HG03196 (cell line): Measurements from ENCODE around the gene ARID1B.

Experiments
- ATAC-seq: cut with Tn5 transposase; IDR thresholded peaks from one replicate; pipeline ENCODE4 v1.9.1; 2021; ENCODE audit not compliant: unreplicated experiment

ARID1B gene

DNA sequence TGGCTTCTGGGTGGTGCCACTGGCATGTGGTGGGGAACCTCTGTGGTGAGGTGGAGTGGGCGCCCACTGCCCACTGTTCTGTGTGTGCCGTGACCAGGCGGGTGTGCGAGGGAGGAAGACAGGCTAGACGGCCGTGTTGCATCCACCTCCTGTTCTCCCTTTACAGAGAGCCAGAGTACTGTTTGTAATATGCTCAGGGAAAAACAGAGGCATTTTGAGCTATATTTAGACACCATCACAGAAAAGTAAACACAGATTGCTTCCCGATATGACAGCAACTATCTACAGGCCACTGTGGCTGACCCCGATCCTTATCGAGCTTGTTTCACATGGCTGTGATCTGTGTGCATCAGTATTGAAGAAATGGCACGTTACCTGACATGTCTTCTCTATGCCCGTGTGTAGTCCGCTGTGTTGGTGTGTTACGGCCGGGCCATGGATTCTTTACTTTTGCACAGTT lies 45.6 kb downstream of the ARID1B start:
- no peak for ATAC-seq

DNA sequence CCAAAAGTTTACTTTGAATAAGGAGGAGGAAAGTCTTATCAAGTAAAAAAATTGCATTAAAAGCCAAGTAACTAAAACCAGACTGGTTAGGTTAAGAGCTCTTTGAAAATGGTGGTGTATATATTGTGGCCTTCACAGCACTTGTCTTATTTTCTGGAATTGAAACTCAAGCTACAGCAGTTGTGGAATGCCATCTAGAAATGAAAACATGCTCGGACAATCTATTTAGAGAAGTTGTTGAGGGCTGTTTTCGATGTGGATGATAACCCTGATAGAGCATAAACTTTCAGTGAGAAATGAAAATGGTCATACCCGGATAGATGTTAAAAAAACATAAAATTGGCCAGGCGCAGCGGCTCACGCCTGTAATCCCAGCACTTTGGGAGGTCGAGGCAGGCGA lies 47.0 kb downstream of the ARID1B start:
- no peak for ATAC-seq

DNA sequence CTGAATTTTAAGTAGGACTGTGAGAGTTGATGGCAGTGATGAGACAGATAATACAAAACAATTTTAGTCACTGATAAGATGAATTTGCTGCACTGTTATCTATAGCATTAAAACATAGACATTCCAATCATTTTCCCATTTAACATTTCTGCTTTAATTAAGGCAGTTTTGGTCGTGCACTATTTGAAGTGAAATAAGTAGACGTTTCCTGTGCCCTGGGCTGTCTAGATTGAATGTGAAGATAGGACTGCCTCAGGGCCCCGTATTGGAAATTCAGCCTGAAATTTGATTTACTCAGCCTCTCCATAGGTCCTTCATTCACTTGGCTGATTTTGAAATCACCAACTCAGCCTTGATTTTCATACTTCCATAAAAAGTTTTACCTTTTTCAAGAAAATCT lies 48.3 kb downstream of the ARID1B start:
- ATAC-seq: no peak

DNA sequence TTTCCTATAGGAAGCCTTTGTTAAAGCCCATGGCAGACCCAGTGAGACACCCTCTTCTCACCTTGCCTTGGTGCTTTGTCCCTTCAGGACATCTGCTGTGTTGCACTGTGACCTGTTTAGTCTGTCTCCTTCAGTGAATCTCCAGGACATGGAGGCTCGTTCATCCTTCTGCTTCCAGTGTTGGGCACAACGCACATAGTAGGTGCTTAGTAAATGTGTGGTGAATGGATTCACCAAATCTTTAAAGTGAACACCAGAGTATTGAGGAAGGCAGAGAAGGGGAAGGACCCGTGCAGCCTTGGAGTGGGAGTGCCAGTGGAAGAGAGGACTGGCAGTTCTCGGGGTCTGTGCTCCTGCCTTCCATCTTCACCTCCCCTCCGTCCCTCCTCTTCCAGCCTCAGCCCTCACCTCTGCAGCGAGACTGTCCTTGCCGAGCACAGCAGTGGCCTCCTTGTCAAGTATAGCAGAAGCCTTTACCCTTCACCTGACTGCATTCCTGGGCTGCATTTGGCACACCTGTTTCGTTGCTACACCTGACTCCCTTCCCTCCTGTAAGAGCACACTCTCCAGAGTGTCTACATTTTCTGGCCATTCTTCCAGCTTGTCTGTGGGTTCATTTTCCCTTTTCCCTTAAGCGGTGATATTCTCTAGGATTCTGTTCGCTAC lies 49.2 kb downstream of the ARID1B start:
- ATAC-seq: no peak

DNA sequence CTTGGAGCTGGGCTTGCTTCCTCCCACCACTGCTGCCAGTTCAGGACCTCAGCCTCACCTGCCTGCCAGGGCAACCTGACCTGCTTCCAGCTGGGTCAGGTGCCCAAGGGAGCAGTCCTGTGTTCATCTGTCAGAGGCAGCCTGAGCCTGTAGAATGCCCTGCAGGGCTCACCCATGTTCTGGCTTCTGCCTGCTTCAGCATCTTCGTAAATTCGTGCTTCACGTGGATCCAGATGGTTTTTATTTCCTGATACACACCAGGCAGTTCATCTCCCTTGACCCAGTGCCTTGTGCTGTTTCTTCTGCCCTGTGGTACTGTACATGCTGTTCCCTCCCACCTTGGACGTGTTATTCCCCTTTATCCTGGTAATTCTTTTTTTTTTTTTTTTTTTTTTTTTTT lies 50.2 kb downstream of the ARID1B start:
- ATAC-seq: no peak

DNA sequence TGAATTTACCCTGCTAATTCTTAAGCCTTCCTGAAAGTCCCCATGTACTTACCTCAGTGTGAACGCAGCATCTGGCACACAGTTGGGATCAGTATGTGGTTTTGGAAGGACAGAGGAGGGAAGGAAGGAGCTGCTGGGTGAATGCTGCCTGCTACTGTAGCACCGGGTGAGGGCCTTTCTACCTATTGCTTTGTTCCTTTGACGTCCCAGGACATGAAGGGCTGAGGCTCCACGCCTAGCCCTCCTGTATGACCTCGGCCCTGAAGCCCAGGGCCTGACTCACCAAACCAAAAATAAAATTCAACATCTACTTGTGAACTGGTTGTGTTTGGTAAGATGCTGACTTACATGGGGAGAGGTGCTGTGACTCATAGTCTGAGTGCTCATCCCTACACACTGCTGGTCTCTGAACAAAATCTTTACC lies 51.1 kb downstream of the ARID1B start:
- ATAC-seq: peak; percentile 42

DNA sequence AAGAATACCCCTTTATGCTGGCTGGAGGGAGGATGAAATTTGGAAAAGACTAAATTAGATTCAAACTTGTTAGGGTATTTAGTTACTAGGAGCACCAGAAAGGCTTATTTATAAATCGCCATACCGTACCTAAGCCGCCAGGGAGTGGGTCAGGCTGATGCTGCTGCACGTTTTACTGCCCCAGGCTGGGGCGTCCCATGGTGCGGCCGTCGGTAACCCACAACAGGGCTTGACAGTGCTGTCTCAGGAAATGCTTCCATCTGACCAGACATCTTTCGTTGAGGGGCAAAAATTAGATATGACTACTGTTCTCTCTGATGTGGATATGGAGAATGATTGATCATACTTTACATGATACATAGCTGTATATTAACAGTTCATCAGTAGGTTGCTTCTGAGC lies 52.9 kb downstream of the ARID1B start:
- no peak for ATAC-seq

DNA sequence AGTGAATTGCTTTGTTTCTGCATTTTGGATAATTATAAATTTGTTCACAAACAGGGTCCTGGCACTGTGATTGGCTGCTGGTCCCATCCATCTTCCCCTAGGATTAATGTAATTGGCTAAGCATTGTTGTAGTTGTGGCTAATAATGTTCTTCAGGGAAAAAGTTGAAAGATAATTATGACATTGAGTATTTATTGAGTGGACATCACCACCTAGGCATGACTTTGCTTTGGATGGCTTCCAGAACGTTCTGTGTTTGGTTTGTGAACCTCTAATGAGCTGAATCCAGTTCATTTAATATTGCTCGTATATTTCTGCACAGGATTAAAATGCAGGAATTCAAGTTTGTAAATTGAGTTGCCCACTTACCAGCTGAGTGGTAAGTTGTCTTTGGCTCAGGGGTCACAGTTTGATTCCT lies 55.1 kb downstream of the ARID1B start:
- no peak for ATAC-seq

DNA sequence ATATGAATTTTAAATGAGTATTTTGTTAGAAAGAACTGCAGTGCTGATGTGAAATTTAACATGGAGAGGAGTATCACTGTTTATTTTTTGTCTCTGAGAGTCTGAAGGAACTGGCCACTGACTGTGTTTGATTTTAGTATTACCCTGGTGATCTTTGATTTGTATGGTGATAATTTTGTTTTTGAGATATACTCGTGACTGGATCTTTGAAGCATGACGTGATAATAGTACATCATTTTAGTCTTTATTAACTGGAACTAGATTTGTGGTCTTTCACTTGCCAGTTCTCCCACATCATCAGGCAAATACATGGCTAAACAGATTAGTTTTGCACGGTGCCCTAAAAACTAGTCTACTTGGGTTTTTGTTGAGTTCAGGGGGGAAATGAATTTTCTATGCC lies 55.5 kb downstream of the ARID1B start:
- ATAC-seq: no peak

DNA sequence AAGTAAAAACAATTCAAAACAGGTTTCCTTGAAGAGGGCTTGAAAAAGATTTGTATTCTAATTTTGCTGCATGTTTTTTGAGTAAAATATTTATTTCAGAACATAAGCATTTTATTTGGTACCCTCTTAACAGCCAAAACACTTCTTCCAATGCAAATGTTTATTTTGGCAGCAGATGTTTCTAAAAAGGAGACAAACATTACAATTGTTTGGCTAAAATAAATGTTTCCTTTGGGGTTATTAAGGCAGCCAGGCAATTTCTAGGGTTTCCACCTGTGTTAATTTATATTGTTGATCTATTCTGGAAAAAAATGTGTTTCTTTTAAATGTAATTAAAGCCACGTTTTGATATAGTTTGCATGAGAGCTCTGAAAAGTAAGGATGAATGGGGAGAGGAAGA lies 56.6 kb downstream of the ARID1B start:
- no peak for ATAC-seq

DNA sequence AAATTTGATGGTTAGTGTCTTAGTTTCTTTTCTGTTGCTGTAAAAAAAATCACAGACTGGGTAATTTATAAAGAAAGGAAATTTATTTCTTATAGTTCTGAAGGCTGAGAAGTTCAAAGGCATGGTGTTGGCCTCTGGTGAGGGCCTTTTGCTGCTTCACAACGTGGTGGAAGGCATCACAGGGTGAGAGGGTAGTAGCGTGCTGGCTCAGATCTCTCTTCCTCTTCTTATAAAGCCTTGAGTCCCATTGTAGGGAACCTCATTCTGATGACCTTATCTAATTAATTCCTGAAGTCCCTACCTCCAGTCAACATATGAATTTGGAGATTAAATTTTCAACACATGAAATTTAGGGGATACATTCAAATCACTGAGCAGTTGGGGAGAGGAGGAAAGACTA lies 62.0 kb downstream of the ARID1B start:
- ATAC-seq: no peak

DNA sequence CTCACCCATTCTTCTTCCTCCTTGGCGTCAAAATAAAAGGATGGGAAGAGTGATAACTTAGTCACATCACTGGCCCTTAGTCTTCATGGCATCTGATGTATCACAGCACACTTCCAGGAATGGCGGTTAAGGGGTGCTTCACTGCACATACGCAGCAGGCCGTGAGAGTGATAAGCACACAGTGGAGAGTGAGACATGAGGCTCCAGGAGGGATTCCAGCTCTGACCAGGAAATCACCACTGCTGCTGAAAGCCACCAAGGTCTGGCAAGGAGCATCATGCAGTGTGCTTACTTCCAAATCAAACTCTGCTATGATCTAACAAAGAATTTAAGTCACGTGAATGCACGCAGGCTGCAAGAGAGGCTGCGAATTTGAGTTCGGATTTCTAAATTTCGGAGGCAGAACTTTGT lies 62.4 kb downstream of the ARID1B start:
- no peak for ATAC-seq

DNA sequence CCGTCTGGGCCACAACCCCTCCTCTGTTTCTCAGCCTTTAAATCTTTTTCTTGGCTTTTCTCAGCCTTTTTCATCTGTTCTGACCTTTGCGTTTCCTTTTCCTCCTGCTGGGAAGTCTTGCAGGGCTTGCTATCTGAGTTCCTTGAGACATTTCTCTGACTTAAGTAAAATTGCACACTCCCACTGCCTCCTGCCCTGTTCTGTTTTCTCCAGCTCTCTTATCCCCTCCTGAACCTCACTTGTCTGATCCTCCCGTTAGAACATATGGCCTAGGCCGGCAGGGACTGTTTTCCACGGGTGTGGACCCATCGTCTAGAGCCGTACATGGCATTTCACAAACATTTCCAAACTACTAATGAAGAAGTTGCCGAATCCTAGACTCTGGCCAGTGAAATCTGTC lies 63.0 kb downstream of the ARID1B start:
- no peak for ATAC-seq

DNA sequence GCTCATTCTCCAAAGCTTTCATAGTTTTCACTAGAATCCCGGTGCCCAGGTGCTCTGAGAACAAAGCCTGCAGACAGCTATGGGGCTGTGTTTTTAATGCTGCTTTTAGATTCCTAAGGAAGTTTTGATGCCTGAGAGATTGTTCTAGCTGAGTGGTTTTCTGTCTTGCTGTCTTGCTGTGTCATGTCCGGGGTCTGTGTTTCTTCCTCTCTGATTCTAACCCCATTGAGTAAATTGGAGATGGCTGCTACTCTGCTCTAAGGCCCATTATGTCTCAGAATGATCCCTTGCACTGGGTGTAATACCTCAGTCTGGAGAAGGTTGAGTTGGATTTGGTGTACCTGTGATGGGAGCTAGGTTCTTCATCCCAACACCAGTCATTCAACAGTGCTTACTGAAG lies 63.4 kb downstream of the ARID1B start:
- ATAC-seq: no peak

DNA sequence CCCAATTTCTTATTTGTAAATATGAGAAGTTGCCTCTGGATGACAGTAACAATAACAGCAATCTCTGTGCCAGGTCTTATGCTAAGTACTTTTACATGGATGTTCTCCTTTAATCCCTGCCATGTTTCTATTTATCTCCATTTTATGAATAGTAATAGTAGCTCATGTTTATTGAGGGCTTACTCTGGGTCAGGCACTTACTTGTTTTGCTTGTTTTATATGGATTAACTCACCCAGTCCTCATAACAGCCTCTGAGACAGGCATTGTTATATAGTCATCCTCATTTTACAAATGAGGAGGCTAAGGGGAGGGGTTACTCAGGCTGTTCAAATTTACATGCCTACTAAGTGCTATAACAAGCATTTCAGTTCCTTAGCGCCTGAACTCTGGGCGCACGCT lies 64.3 kb downstream of the ARID1B start:
- no peak for ATAC-seq

DNA sequence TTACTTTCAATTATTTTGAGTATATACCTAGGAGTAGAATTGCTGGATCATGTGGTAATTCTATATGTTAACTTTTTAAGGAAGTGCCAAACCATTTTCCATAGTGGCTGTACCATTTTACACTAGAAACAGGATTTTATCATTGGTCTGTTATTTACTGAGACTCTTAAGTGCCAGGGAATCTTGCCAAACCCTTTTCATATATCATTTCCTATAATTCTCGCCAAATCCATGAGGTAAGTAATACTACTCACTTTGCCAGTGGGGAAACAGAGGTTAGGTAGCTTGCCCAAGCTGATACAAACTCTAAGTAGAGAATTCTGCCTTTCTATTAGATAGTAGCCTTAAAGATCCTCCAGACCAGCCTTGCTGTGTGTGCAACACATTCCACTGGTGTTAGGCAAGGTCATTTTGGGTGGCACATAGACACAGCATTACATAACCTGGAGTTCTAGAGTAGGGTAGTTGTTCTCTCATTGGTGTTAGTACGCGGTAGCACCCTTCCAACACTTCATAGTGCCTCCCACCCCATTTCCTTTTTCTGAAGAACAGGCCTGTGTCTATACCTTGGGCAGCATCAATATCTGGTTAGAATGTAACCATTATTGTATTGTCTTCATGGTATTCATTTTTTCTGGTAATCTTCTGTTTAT lies 65.5 kb downstream of the ARID1B start:
- ATAC-seq: no peak

DNA sequence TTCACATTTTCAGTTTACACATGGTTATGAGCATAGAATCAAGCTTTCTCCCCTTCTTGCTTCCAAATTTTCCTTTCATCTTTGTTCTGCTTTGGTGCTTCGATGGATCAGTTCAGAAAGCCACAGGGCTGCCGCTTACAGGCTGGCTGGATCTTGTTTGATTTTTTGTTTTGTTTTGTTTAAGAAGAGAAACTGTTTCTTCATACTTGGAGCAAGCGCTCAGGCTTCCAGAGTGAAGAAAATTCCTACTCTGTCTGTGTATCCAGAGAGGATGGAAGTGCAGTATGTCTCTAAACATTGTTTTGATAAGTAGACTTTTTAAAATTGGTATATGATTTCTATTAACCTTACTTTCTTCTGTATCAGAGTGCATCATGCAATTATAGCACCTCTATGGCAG lies 66.9 kb downstream of the ARID1B start:
- ATAC-seq: no peak

DNA sequence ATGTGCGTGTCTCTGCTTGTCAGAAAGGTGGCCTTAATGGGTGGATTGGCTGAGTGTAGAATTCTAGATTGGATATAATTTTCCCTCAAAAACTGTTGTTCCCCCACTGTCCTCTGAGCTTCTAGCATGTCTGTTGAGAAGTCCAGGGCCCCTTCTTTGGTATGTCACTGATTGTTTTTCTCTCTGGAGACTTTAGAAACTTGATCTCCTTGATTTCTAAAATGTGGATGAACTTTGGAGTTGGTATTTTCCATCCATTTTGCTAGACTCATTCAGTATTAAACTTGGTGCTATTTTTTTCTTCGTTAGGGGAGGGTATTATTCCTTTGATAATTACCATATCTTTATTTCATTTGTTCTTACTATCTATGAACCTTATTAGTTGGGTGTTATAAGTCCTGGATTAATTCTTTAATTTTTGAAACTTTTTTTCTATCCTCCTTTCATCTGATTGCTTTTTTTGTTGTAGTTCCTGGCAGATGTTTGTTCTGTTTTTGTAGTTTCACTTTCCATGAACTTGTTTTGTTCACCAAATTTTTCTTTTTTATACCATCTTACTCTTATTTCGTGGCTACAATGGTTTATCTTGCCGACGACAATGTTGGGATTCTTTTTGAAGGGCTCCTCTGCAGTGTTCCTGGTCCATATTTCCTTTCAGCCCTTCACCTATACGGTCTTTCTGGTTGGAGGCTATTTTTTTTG lies 68.4 kb downstream of the ARID1B start:
- no peak for ATAC-seq

DNA sequence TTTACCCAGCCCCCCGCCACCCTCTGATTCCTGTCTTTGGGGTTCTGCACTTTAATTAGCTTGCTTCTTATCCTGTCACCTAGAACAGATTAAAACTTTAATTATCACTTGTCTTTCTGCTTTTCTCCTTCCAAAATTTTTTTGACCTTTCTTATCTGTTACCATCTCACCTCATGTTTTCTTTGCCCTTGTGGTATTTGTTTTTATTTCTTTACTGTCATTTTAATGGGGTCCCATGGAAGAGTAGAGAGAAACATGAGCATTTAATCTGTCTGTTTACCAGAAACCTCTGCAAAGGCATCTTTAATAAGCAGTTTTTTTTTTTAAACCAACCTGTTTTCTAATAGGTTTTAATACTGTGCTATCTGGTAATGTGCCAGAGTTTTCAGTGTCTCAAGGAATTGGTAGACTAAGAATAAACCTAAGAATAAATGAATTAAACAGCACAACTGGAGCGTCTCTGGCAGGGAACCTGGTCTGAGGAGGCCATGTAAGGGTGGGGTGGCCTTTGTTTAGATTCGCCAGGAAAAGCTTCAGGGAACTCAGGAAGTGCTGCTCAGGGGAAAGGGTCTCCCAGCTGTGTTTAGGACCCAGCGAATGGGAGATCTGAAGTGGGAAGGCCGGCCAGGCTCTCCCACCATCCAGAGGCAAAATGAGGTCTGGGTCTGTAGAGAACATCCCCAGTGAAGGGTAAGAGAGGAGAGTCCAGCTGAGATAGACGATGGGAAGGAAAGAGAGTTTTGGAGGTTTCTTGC lies 69.8 kb downstream of the ARID1B start:
- no peak for ATAC-seq

DNA sequence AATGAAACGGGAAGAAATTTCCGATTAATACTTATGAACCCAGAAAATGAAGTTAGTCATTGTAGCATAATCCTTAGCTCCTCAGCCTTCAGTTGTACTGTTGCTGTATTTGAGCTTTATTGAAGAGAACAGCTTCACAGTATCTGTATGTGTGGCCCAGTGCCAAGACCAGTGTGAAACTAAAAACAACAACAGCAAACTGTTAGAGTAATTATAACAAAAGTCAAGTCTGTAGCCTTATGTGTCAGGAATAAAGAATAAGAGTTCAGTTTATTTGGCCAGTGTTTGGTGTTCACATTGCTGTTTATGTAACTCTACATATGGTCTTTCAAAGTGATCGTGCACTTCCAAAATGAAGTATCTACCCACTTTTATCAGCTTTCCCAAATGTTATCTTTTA lies 70.9 kb downstream of the ARID1B start:
- ATAC-seq: no peak

DNA sequence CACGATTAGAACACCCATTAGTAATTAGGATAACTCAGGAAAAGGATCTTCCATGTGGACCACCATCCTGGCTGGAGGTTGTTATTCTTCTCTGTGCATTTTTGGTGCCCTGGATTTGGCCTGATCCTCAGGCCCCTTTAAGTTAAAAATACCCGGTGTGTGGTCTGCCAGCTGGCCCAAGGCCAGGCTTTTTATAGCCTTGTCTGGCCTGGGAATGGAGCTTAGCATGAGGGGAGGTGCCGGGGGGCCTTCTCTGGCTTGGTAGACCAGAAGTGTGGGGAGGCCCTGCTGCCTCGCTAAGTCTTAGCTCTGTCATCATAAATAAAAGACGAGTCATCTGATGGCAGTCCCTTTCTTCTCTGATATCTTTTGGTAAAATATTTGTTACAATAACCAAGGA lies 71.4 kb downstream of the ARID1B start:
- no peak for ATAC-seq

DNA sequence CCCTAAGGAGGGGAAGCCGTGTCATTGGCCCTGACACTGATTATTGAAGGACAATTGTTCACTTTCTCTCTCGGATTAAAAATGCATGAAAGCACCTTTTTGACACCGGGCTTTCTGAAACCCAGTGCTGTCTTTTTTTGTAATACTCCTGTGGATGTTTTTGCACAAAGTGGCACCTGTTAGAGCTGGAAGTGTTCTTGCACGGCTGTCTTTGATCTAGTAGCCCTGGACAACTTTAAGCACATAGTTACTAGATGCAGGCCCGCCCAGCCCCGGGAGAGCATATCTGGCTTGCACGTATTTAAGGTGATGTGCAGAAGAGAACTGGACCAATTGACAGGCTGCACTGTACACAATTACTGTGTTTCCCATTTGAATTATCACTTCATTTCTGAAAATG lies 72.6 kb downstream of the ARID1B start:
- no peak for ATAC-seq
